CD14-positive monocyte (primary cell): Measurements from ENCODE around the gene COL13A1. TPM values are rescaled to one million over a fixed set of nuclear protein-coding genes. Genes with fewer than 3 reads are reported as not detected.

Source experiments
- DNase-seq, 3 donors: peaks; one replicate each; pipeline ENCODE4 v3.0.0-alpha.2; 2011 to 2022
- H2AFZ ChIP-seq: 2 replicates; pipeline ENCODE4 v1.6.0; 2012; ENCODE audit warnings: mild to moderate bottlenecking, low read depth, low read length, inconsistent platforms; ENCODE audit not compliant: insufficient read depth, poor library complexity, severe bottlenecking
- H3K27ac ChIP-seq, 2 donors: 1 replicate in 1 of 2; 2 replicates in 1 of 2; pipeline ENCODE4 v1.5.1; 2012 to 2013; ENCODE audit warnings: low read length in 2 of 2, control low read depth in 1 of 2, inconsistent platforms in 1 of 2, low read depth in 1 of 2, mild to moderate bottlenecking in 1 of 2
- H3K27me3 ChIP-seq, 2 donors: one replicate each; pipeline versions ENCODE4 v1.6.0 to v1.6.1; 2011 to 2013; ENCODE audit warnings: low read length in 2 of 2; ENCODE audit not compliant: control insufficient read depth in 2 of 2, insufficient read depth in 2 of 2
- H3K36me3 ChIP-seq, 2 donors: replicated peaks in 1 of 2; 1 replicate in 1 of 2; 2 replicates in 1 of 2; pipeline versions ENCODE4 v1.5.1 to v1.6.1; 2012 to 2013; ENCODE audit warnings: low read length in 2 of 2, control low read depth in 1 of 2, inconsistent platforms in 1 of 2, mild to moderate bottlenecking in 1 of 2; ENCODE audit not compliant: insufficient read depth in 2 of 2, control insufficient read depth in 1 of 2
- H3K4me1 ChIP-seq, 2 donors: 1 replicate in 1 of 2; 2 replicates in 1 of 2; pipeline versions ENCODE4 v1.5.1 to v1.6.1; 2012 to 2013; ENCODE audit warnings: low read length in 2 of 2, control low read depth in 1 of 2, inconsistent platforms in 1 of 2, mild to moderate bottlenecking in 1 of 2, moderate library complexity in 1 of 2; ENCODE audit not compliant: insufficient read depth in 2 of 2, control insufficient read depth in 1 of 2
- H3K4me2 ChIP-seq: replicated peaks from 2 replicates; pipeline ENCODE3; 2012; ENCODE audit warnings: low read length, moderate library complexity, mild to moderate bottlenecking; ENCODE audit not compliant: poor library complexity, severe bottlenecking; ENCODE audit errors: extremely low read depth
- H3K4me3 ChIP-seq, 3 experiments: fragments of 200-600 bp in 1 of 3; sonication (generic) in 1 of 3; replicated peaks in 1 of 3; 1 replicate in 2 of 3; 2 replicates in 1 of 3; pipeline ENCODE4 v1.5.1; 2011 to 2013; ENCODE audit warnings: low read length in 3 of 3, mild to moderate bottlenecking in 3 of 3, control low read depth in 2 of 3, low read depth in 2 of 3, inconsistent platforms in 1 of 3, moderate library complexity in 1 of 3
- H3K79me2 ChIP-seq: 2 replicates; pipeline ENCODE4 v1.6.0; 2012; ENCODE audit warnings: mild to moderate bottlenecking, control low read depth, inconsistent platforms, low read length, moderate library complexity; ENCODE audit not compliant: insufficient read depth
- H3K9ac ChIP-seq: 2 replicates; pipeline ENCODE4 v1.6.0; 2017; ENCODE audit warnings: low read length, mild to moderate bottlenecking; ENCODE audit not compliant: insufficient read depth, poor library complexity, severe bottlenecking
- H3K9me3 ChIP-seq, 2 donors: replicated peaks in 1 of 2; 1 replicate in 1 of 2; 2 replicates in 1 of 2; pipeline versions ENCODE4 v1.5.1 to v1.6.1; 2012 to 2013; ENCODE audit warnings: low read length in 2 of 2, control low read depth in 1 of 2; ENCODE audit not compliant: control insufficient read depth in 1 of 2, insufficient read depth in 1 of 2
- H4K20me1 ChIP-seq: 2 replicates; pipeline ENCODE4 v1.6.0; 2012; ENCODE audit warnings: mild to moderate bottlenecking, low read length, control low read depth, moderate library complexity; ENCODE audit not compliant: insufficient read depth
- H3K27ac Mint-ChIP-seq, 7 donors: one replicate each; pipeline ENCODE4 v1.8.0; 2020; ENCODE audit warnings: mild to moderate bottlenecking in 7 of 7, mixed read lengths in 7 of 7, moderate library complexity in 6 of 7, inconsistent platforms in 2 of 7
- H3K27me3 Mint-ChIP-seq, 3 donors: one replicate each; pipeline ENCODE4 v1.8.0; 2021 to 2022; ENCODE audit warnings: low read depth in 3 of 3, mild to moderate bottlenecking in 3 of 3, mixed read lengths in 3 of 3, moderate library complexity in 3 of 3, inconsistent platforms in 1 of 3
- H3K36me3 Mint-ChIP-seq, 2 donors: one replicate each; pipeline ENCODE4 v1.8.0; 2020; ENCODE audit warnings: mixed read lengths in 2 of 2, inconsistent platforms in 1 of 2, mild to moderate bottlenecking in 1 of 2
- H3K4me1 Mint-ChIP-seq: one replicate; pipeline ENCODE4 v1.8.0; 2020; ENCODE audit warnings: mild to moderate bottlenecking, mixed read lengths
- H3K4me3 Mint-ChIP-seq, 2 donors: one replicate each; pipeline ENCODE4 v1.8.0; 2020; ENCODE audit warnings: mild to moderate bottlenecking in 2 of 2, mixed read lengths in 2 of 2, moderate library complexity in 1 of 2
- H3K9me3 Mint-ChIP-seq, 7 donors: one replicate each; pipeline ENCODE4 v1.8.0; 2020 to 2022; ENCODE audit warnings: mixed read lengths in 7 of 7, mild to moderate bottlenecking in 6 of 7, moderate library complexity in 6 of 7, inconsistent platforms in 2 of 7
- WGBS: methylation state at CpG from one replicate; pipeline ENCODE4 v1.1.5; 2013; ENCODE audit warnings: missing lambda C conversion rate; ENCODE audit not compliant: insufficient coverage; 5-methylcytosine and 5-hydroxymethylcytosine counted together
- intact Hi-C, 2 donors: fragments of 100-400 bp; cut with micrococcal nuclease; formaldehyde crosslinking; loops; one replicate each; pipeline versions ENCODE4 v1.15.0 to v1.15.1; 2023
- polyA plus RNA-seq, 3 donors: library from polyadenylated mRNA; depleted of rRNA in 1 of 3; unstranded in 2 of 3; stranded (reverse) in 1 of 3; fragments of 300-500 nt in 2 of 3; fragments of >200 nt in 1 of 3; fragmentation: Illumina TruSeq in 2 of 3; gene quantifications; 1 replicate in 2 of 3; 2 replicates in 1 of 3; pipeline ENCODE4 v1.2.3, GENCODE V29; 2012 to 2021
- TF ChIP-seq, protein P1 (sequence below): fragments of 200-600 bp; IDR thresholded peaks from one replicate; pipeline ENCODE4 v1.8.0; 2022; ENCODE audit warnings: antibody characterized with exemption, mild to moderate bottlenecking

The COL13A1 gene
- polyA plus RNA-seq, 3 donors, result not detected

GRCh38 chr10:69963835-69964710 lies 162.4 kb downstream of the COL13A1 start:
- H3K9ac ChIP-seq, result no peak overlapping the region
- no peak for DNase-seq
- TF ChIP-seq, protein P1, sequence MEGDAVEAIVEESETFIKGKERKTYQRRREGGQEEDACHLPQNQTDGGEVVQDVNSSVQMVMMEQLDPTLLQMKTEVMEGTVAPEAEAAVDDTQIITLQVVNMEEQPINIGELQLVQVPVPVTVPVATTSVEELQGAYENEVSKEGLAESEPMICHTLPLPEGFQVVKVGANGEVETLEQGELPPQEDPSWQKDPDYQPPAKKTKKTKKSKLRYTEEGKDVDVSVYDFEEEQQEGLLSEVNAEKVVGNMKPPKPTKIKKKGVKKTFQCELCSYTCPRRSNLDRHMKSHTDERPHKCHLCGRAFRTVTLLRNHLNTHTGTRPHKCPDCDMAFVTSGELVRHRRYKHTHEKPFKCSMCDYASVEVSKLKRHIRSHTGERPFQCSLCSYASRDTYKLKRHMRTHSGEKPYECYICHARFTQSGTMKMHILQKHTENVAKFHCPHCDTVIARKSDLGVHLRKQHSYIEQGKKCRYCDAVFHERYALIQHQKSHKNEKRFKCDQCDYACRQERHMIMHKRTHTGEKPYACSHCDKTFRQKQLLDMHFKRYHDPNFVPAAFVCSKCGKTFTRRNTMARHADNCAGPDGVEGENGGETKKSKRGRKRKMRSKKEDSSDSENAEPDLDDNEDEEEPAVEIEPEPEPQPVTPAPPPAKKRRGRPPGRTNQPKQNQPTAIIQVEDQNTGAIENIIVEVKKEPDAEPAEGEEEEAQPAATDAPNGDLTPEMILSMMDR, result no peak
- intact Hi-C loops, result no loop called here
- Mint-ChIP-seq H3K27ac (no peak overlapping the region), H3K27me3 (peaks cover 4 to 10% (median 8%) of the 10 kb centered on the region in 3 donors), H3K4me3 (no peak overlapping the region), H3K4me1 (peaks cover 37% of the 10 kb centered on the region), H3K9me3 (peaks cover 0 to 2% (median 0%) of the 10 kb centered on the region in 7 donors), H3K36me3 (no peaks in the 10 kb centered on the region)
- WGBS, result 92% methylated on average over 10 of the region's 13 CpGs
- no peaks in the 10 kb centered on the region for H4K20me1 ChIP-seq
- no peaks in the 10 kb centered on the region for H3K36me3 ChIP-seq
- H3K4me3 ChIP-seq, result no peak overlapping the region
- no peaks in the 10 kb centered on the region for H3K79me2 ChIP-seq
- H3K27me3 ChIP-seq, result no peaks in the 10 kb centered on the region
- H2AFZ ChIP-seq, result no peak overlapping the region
- H3K27ac ChIP-seq, result no peak overlapping the region
- no peaks in the 10 kb centered on the region for H3K9me3 ChIP-seq
- peaks cover 36 to 37% of the 10 kb centered on the region in 2 donors for H3K4me1 ChIP-seq
- H3K4me2 ChIP-seq, result no peak overlapping the region

- intact Hi-C loops, result no loop called here
- no peak overlapping the region for H2AFZ ChIP-seq
- H3K79me2 ChIP-seq, result no peaks in the 10 kb centered on the region
- H3K4me1 ChIP-seq, result peaks cover 26 to 27% of the 10 kb centered on the region in 2 donors
- Mint-ChIP-seq H3K27me3 (peaks cover 4 to 10% (median 8%) of the 10 kb centered on the region in 3 donors), H3K4me1 (peaks cover 27% of the 10 kb centered on the region), H3K27ac (no peak overlapping the region), H3K36me3 (no peaks in the 10 kb centered on the region), H3K4me3 (no peak overlapping the region), H3K9me3 (peaks cover 0 to 2% (median 0%) of the 10 kb centered on the region in 7 donors)
- TF ChIP-seq, protein P1, result no peak
- H3K4me2 ChIP-seq, result no peak overlapping the region
- H3K4me3 ChIP-seq, result no peak overlapping the region
- no peak for DNase-seq
- no peaks in the 10 kb centered on the region for H3K9me3 ChIP-seq
- H4K20me1 ChIP-seq, result no peaks in the 10 kb centered on the region
- no peaks in the 10 kb centered on the region for H3K27me3 ChIP-seq
- no peak overlapping the region for H3K9ac ChIP-seq
- no peaks in the 10 kb centered on the region for H3K36me3 ChIP-seq
- H3K27ac ChIP-seq, result no peak overlapping the region
- WGBS, result no CpG with 5 or more reads among the region's 3 CpGs
Observed at GRCh38 chr10:69965086-69965485, 163.4 kb downstream of the COL13A1 start.
